Nephron (organoid): ENCODE data around the gene SH3RF2.
A peak's percentile ranks its signal among the peaks of the same experiment; 100 is the strongest.

Source experiments
- H3K27ac Mint-ChIP-seq, 3 experiments: 2 replicates each; pipeline ENCODE4 v1.8.0; 2020; ENCODE audit warnings: mixed read lengths in 3 of 3, mild to moderate bottlenecking in 2 of 3, moderate library complexity in 1 of 3
- H3K27me3 Mint-ChIP-seq: 2 replicates; pipeline ENCODE4 v1.8.0; 2021; ENCODE audit warnings: low read depth, mild to moderate bottlenecking, moderate library complexity, mixed read lengths
- H3K36me3 Mint-ChIP-seq: 2 replicates; pipeline ENCODE4 v1.8.0; 2020; ENCODE audit warnings: low read depth, mixed read lengths
- H3K4me1 Mint-ChIP-seq: 2 replicates; pipeline ENCODE4 v1.8.0; 2020; ENCODE audit warnings: mixed read lengths
- H3K4me3 Mint-ChIP-seq, 3 experiments: 2 replicates each; pipeline ENCODE4 v1.8.0; 2020; ENCODE audit warnings: mild to moderate bottlenecking in 3 of 3, mixed read lengths in 3 of 3, moderate library complexity in 2 of 3
- H3K9me3 Mint-ChIP-seq: 2 replicates; pipeline ENCODE4 v1.8.0; 2020; ENCODE audit warnings: mixed read lengths
- TF ChIP-seq, protein P1 (sequence below), 3 experiments: fragments of 200-600 bp; sonication (generic); IDR thresholded peaks; one replicate each; pipeline ENCODE4 v1.5.0; 2021; ENCODE audit warnings: antibody characterized with exemption in 3 of 3; ENCODE audit not compliant: unreplicated experiment in 3 of 3

The SH3RF2 gene

GRCh38 chr5:146043722-146044121 lies 107.3 kb downstream of the SH3RF2 start:
- H3K4me3 Mint-ChIP-seq = no peak overlapping the region
- no peak overlapping the region for H3K27ac Mint-ChIP-seq
- no peaks in the 10 kb centered on the region for H3K36me3 Mint-ChIP-seq
- TF ChIP-seq, protein P1, sequence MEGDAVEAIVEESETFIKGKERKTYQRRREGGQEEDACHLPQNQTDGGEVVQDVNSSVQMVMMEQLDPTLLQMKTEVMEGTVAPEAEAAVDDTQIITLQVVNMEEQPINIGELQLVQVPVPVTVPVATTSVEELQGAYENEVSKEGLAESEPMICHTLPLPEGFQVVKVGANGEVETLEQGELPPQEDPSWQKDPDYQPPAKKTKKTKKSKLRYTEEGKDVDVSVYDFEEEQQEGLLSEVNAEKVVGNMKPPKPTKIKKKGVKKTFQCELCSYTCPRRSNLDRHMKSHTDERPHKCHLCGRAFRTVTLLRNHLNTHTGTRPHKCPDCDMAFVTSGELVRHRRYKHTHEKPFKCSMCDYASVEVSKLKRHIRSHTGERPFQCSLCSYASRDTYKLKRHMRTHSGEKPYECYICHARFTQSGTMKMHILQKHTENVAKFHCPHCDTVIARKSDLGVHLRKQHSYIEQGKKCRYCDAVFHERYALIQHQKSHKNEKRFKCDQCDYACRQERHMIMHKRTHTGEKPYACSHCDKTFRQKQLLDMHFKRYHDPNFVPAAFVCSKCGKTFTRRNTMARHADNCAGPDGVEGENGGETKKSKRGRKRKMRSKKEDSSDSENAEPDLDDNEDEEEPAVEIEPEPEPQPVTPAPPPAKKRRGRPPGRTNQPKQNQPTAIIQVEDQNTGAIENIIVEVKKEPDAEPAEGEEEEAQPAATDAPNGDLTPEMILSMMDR (IDR thresholded peaks at IDR 0.05; ENCODE audit: unreplicated experiment in 3 of 3) = no peak
- no peaks in the 10 kb centered on the region for H3K9me3 Mint-ChIP-seq
- no peaks in the 10 kb centered on the region for H3K4me1 Mint-ChIP-seq
- peaks cover 3% of the 10 kb centered on the region for H3K27me3 Mint-ChIP-seq

- peaks cover 9% of the 10 kb centered on the region for H3K4me1 Mint-ChIP-seq
- no peaks in the 10 kb centered on the region for H3K9me3 Mint-ChIP-seq
- TF ChIP-seq, protein P1 (IDR thresholded peaks at IDR 0.05; ENCODE audit: unreplicated experiment in 3 of 3) = no peak
- H3K27ac Mint-ChIP-seq = no peak overlapping the region
- H3K4me3 Mint-ChIP-seq = no peak overlapping the region
- peaks cover 11% of the 10 kb centered on the region for H3K27me3 Mint-ChIP-seq
- H3K36me3 Mint-ChIP-seq = peaks cover 5% of the 10 kb centered on the region
Measured at GRCh38 chr5:146047396-146047795, 111.0 kb downstream of the SH3RF2 start.

GRCh38 chr5:146048994-146049703 lies 112.8 kb downstream of the SH3RF2 start:
- peak overlapping the region in 2 of 3 experiments; percentile 20 to 61 for H3K27ac Mint-ChIP-seq
- H3K4me3 Mint-ChIP-seq = no peak overlapping the region
- H3K4me1 Mint-ChIP-seq = peaks cover 9% of the 10 kb centered on the region
- no peaks in the 10 kb centered on the region for H3K9me3 Mint-ChIP-seq
- TF ChIP-seq, protein P1 (IDR thresholded peaks at IDR 0.05; ENCODE audit: unreplicated experiment in 3 of 3) = peak; percentile 66 to 81 (median 80)
- peaks cover 5% of the 10 kb centered on the region for H3K36me3 Mint-ChIP-seq
- H3K27me3 Mint-ChIP-seq = peaks cover 16% of the 10 kb centered on the region

GRCh38 chr5:146049704-146050026 lies 113.3 kb downstream of the SH3RF2 start:
- Mint-ChIP-seq H3K4me3 (no peak overlapping the region), H3K27ac (peak overlapping the region in 2 of 3 experiments; percentile 20 to 61), H3K36me3 (peaks cover 5% of the 10 kb centered on the region), H3K4me1 (peaks cover 9% of the 10 kb centered on the region), H3K9me3 (no peaks in the 10 kb centered on the region), H3K27me3 (peaks cover 13% of the 10 kb centered on the region)
- TF ChIP-seq, protein P1 (IDR thresholded peaks at IDR 0.05; ENCODE audit: unreplicated experiment in 3 of 3) = peak in 1 of 3 experiments; percentile 13

DNA sequence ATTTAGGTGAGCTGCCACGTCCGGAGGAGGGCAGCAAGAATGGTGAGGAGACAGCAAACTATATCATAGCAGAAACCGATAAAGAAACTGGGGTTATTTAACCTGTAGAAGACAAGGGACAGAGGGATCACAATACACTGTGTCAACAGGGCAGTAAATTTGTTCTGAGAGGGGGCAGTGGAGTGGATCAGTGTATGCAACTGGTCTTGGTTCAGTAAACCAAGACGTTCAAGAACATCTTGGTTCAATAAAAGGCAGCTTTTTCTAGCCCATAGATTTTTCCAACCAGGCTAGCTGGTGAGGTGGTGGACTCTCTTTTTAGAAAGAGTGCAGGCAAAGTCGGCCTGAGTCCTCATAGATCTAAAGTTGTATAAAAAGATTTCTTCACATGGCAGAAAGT lies 113.7 kb downstream of the SH3RF2 start:
- peaks cover 9% of the 10 kb centered on the region for H3K4me1 Mint-ChIP-seq
- H3K9me3 Mint-ChIP-seq = no peaks in the 10 kb centered on the region
- no peak overlapping the region for H3K4me3 Mint-ChIP-seq
- peak overlapping the region in 1 of 3 experiments; percentile 20 for H3K27ac Mint-ChIP-seq
- TF ChIP-seq, protein P1 (IDR thresholded peaks at IDR 0.05; ENCODE audit: unreplicated experiment in 3 of 3) = no peak
- H3K27me3 Mint-ChIP-seq = peaks cover 13% of the 10 kb centered on the region
- H3K36me3 Mint-ChIP-seq = peaks cover 5% of the 10 kb centered on the region

DNA sequence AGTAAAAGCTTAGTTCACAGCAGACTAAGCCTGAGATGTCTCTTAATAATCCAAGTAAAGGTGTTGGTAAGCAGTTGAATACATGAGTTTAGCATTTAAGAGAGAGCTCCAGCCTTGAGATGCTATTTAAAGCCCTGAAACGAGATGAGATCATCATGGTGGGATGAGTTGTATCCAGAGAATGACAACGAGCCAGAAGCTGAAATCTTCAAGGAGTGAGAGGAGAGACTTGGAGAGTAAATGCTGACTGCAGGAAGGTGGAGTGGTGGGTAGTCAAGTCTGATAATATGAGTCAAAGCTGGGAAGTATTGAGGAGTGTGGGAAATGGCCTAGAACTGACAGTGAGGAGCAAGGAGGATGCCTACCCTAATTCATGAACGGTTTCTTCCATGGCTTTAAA lies 115.3 kb downstream of the SH3RF2 start:
- Mint-ChIP-seq H3K4me3 (no peak overlapping the region), H3K9me3 (no peaks in the 10 kb centered on the region), H3K27me3 (peaks cover 21% of the 10 kb centered on the region), H3K27ac (no peak overlapping the region), H3K4me1 (peaks cover 9% of the 10 kb centered on the region), H3K36me3 (peaks cover 5% of the 10 kb centered on the region)
- TF ChIP-seq, protein P1 (IDR thresholded peaks at IDR 0.05; ENCODE audit: unreplicated experiment in 3 of 3) = no peak
